Measurements from ENCODE around the gene SIL1. TPM values are rescaled to one million over a fixed set of nuclear protein-coding genes. Genes with fewer than 3 reads are reported as not detected.

Gene SIL1
- polyA plus RNA-seq, 3 donors = 25.4 to 35.1 (median 27.9) TPM

DNA sequence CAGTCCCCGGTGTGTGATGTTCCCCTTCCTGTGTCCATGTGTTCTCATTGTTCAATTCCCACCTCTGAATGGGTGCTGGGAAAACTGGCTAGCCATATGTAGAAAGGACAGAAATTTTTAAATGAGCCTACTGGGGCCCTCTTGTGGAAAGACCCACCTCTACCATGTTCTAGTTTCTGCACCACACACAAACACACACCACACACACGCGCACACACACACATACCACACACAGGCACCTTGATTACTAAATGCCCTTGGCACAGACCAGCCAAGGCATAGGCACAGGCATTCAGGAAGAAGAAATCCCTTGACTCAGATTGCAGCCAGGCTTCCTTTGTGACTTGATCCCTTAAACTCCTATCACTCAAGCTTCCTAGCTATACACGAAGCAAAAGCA is 60.5 kb downstream of the SIL1 start:
- no peak overlapping the region for H3K4me2 ChIP-seq (replicated peaks; ENCODE audit: extremely low read depth, low read length, poor library complexity, severe bottlenecking)
- 84% methylated on average over 3 of the region's 4 CpGs for WGBS (ENCODE audit: insufficient coverage)
- no peak overlapping the region for H3K9ac ChIP-seq (ENCODE audit: insufficient read depth, low read length, poor library complexity, severe bottlenecking)
- H2AFZ ChIP-seq (ENCODE audit: insufficient read depth, low read depth, low read length, poor library complexity, severe bottlenecking) = no peak overlapping the region
- H3K27ac ChIP-seq (ENCODE audit: low read depth in 1 of 2, low read length in 2 of 2) = no peak overlapping the region
- no peak overlapping the region for H3K4me3 ChIP-seq (replicated peaks in 1 of 3; ENCODE audit: low read depth in 2 of 3, low read length in 3 of 3)
- H3K9me3 ChIP-seq (replicated peaks in 1 of 2; ENCODE audit: control insufficient read depth in 1 of 2, insufficient read depth in 1 of 2, low read length in 2 of 2) = no peaks in the 10 kb centered on the region
- Mint-ChIP-seq H3K4me1 (peaks cover 38% of the 10 kb centered on the region), H3K27me3 (ENCODE audit: low read depth in 3 of 3) (no peaks in the 10 kb centered on the region), H3K36me3 (peaks cover 4% of the 10 kb centered on the region in 2 donors), H3K9me3 (no peaks in the 10 kb centered on the region), H3K4me3 (no peak overlapping the region), H3K27ac (peak overlapping the region in 2 of 7 donors; percentile 28 to 69)
- peaks cover 14 to 20% of the 10 kb centered on the region in 2 donors for H3K4me1 ChIP-seq (ENCODE audit: control insufficient read depth in 1 of 2, insufficient read depth in 2 of 2, low read length in 2 of 2)
- DNase-seq = no peak
- H3K79me2 ChIP-seq (ENCODE audit: insufficient read depth, low read length) = peaks cover 18% of the 10 kb centered on the region
- TF ChIP-seq, protein P1, sequence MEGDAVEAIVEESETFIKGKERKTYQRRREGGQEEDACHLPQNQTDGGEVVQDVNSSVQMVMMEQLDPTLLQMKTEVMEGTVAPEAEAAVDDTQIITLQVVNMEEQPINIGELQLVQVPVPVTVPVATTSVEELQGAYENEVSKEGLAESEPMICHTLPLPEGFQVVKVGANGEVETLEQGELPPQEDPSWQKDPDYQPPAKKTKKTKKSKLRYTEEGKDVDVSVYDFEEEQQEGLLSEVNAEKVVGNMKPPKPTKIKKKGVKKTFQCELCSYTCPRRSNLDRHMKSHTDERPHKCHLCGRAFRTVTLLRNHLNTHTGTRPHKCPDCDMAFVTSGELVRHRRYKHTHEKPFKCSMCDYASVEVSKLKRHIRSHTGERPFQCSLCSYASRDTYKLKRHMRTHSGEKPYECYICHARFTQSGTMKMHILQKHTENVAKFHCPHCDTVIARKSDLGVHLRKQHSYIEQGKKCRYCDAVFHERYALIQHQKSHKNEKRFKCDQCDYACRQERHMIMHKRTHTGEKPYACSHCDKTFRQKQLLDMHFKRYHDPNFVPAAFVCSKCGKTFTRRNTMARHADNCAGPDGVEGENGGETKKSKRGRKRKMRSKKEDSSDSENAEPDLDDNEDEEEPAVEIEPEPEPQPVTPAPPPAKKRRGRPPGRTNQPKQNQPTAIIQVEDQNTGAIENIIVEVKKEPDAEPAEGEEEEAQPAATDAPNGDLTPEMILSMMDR (IDR thresholded peaks at IDR 0.05) = no peak
- no peaks in the 10 kb centered on the region for H3K27me3 ChIP-seq (ENCODE audit: control insufficient read depth in 2 of 2, insufficient read depth in 2 of 2, low read length in 2 of 2)
- H3K36me3 ChIP-seq (replicated peaks in 1 of 2; ENCODE audit: control insufficient read depth in 1 of 2, insufficient read depth in 2 of 2, low read length in 2 of 2) = no peaks in the 10 kb centered on the region
- H4K20me1 ChIP-seq (ENCODE audit: insufficient read depth, low read length) = peaks cover 18% of the 10 kb centered on the region
- intact Hi-C loops (cut with micrococcal nuclease) = no loop called here

DNA sequence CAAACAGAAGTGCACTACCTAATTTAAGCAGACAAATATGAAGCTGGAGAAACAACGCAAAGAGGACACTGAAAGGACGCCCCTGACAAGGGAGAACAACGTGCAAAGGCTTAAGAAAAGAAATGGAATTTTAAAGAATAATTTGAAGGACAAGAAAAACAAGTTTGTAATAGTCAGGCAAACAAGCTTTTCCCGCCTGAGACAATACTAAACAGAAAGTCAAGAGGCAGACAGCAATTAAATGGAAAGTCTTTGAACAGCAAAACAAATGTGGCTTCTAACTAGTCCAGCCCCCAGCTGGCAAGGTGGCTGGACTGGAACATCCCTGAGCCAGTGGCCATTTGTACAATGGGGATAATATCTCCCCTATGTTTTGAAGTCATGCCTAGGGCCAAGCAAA is 63.3 kb downstream of the SIL1 start:
- TF ChIP-seq, protein P1 (IDR thresholded peaks at IDR 0.05) = no peak
- intact Hi-C loops (cut with micrococcal nuclease) = no loop called here

More for the DNA sequence above, 63.3 kb downstream of the SIL1 start:
- Mint-ChIP-seq H3K9me3 (no peaks in the 10 kb centered on the region), H3K4me1 (peaks cover 28% of the 10 kb centered on the region), H3K27me3 (ENCODE audit: low read depth in 3 of 3) (no peaks in the 10 kb centered on the region), H3K36me3 (peaks cover 4% of the 10 kb centered on the region in 2 donors), H3K4me3 (no peak overlapping the region), H3K27ac (no peak overlapping the region)
- H3K9ac ChIP-seq (ENCODE audit: insufficient read depth, low read length, poor library complexity, severe bottlenecking) = no peak overlapping the region
- H3K9me3 ChIP-seq (replicated peaks in 1 of 2; ENCODE audit: control insufficient read depth in 1 of 2, insufficient read depth in 1 of 2, low read length in 2 of 2) = no peaks in the 10 kb centered on the region
- no peak overlapping the region for H3K4me3 ChIP-seq (replicated peaks in 1 of 3; ENCODE audit: low read depth in 2 of 3, low read length in 3 of 3)
- H3K27me3 ChIP-seq (ENCODE audit: control insufficient read depth in 2 of 2, insufficient read depth in 2 of 2, low read length in 2 of 2) = no peaks in the 10 kb centered on the region
- peaks cover 7% of the 10 kb centered on the region for H3K79me2 ChIP-seq (ENCODE audit: insufficient read depth, low read length)
- DNase-seq = no peak
- H3K36me3 ChIP-seq (replicated peaks in 1 of 2; ENCODE audit: control insufficient read depth in 1 of 2, insufficient read depth in 2 of 2, low read length in 2 of 2) = no peaks in the 10 kb centered on the region
- peaks cover 29% of the 10 kb centered on the region for H4K20me1 ChIP-seq (ENCODE audit: insufficient read depth, low read length)
- H3K27ac ChIP-seq (ENCODE audit: low read depth in 1 of 2, low read length in 2 of 2) = no peak overlapping the region
- 90% methylated on average over 4 of the region's 4 CpGs for WGBS (ENCODE audit: insufficient coverage)
- H3K4me2 ChIP-seq (replicated peaks; ENCODE audit: extremely low read depth, low read length, poor library complexity, severe bottlenecking) = no peak overlapping the region
- no peak overlapping the region for H2AFZ ChIP-seq (ENCODE audit: insufficient read depth, low read depth, low read length, poor library complexity, severe bottlenecking)
- peaks cover 12 to 14% of the 10 kb centered on the region in 2 donors for H3K4me1 ChIP-seq (ENCODE audit: control insufficient read depth in 1 of 2, insufficient read depth in 2 of 2, low read length in 2 of 2)

All from CD14-positive monocyte (primary cell).